GM23338 (cell line): Measurements from ENCODE around the gene PLCH2. TPM values are rescaled to one million over a fixed set of nuclear protein-coding genes. Genes with fewer than 3 reads are reported as not detected.

Experiments used
- ATAC-seq: fragments of 200-7000 bp; cut with Tn5 transposase; 3 replicates; pipeline ENCODE4 v1.9.1; 2020
- DNase-seq: peaks from one replicate; pipeline ENCODE4 v3.0.0-alpha.2; 2015; ENCODE audit warnings: low spot score
- H2AFZ ChIP-seq: fragments of 200-600 bp; sonication (generic); 2 replicates; pipeline ENCODE4 v1.8.0; 2016; ENCODE audit warnings: antibody characterized with exemption, mild to moderate bottlenecking, moderate library complexity
- H3F3A ChIP-seq: fragments of 200-600 bp; sonication (generic); replicated peaks from 2 replicates; pipeline ENCODE4 v1.8.0; 2017; ENCODE audit warnings: antibody characterized with exemption, mixed run types, low read depth
- H3K27ac ChIP-seq: fragments of 200-600 bp; sonication (generic); 2 replicates; pipeline ENCODE4 v1.6.1; 2016; ENCODE audit warnings: low read depth
- H3K27me3 ChIP-seq: fragments of 200-600 bp; sonication (generic); 2 replicates; pipeline ENCODE4 v1.8.0; 2016; ENCODE audit warnings: mild to moderate bottlenecking, mixed run types, moderate library complexity; ENCODE audit not compliant: insufficient read depth
- H3K36me3 ChIP-seq: fragments of 200-600 bp; sonication (generic); 2 replicates; pipeline ENCODE4 v1.8.0; 2016; ENCODE audit warnings: mild to moderate bottlenecking; ENCODE audit not compliant: insufficient read depth
- H3K4me1 ChIP-seq: fragments of 200-600 bp; sonication (generic); 2 replicates; pipeline ENCODE4 v1.8.0; 2016; ENCODE audit warnings: mild to moderate bottlenecking, moderate library complexity; ENCODE audit not compliant: insufficient read depth
- H3K4me2 ChIP-seq: fragments of 200-600 bp; sonication (generic); 2 replicates; pipeline ENCODE4 v1.7.1; 2017; ENCODE audit warnings: mixed run types
- H3K4me3 ChIP-seq: fragments of 200-600 bp; sonication (generic); 2 replicates; pipeline ENCODE4 v1.6.1; 2016; ENCODE audit warnings: mixed run types
- H3K79me2 ChIP-seq: fragments of 200-600 bp; sonication (generic); replicated peaks from 2 replicates; pipeline ENCODE4 v1.8.0; 2017; ENCODE audit warnings: mild to moderate bottlenecking; ENCODE audit not compliant: insufficient read depth
- H3K9me2 ChIP-seq: fragments of 200-600 bp; sonication (generic); 2 replicates; pipeline ENCODE4 v1.8.0; 2017; ENCODE audit not compliant: insufficient read depth
- H4K20me1 ChIP-seq: fragments of 200-600 bp; sonication (generic); replicated peaks from 2 replicates; pipeline ENCODE4 v1.8.0; 2017; ENCODE audit warnings: mild to moderate bottlenecking; ENCODE audit not compliant: insufficient read depth
- H3K27ac Mint-ChIP-seq: 2 replicates; pipeline ENCODE4 v1.8.0; 2020; ENCODE audit warnings: inconsistent platforms, mild to moderate bottlenecking, moderate library complexity, mixed read lengths
- H3K27me3 Mint-ChIP-seq: 3 replicates; pipeline ENCODE4 v1.8.0; 2022; ENCODE audit warnings: low read depth, mild to moderate bottlenecking, moderate library complexity, mixed read lengths, inconsistent platforms; ENCODE audit not compliant: insufficient read depth, poor library complexity
- H3K36me3 Mint-ChIP-seq: 3 replicates; pipeline ENCODE4 v1.8.0; 2021; ENCODE audit warnings: low read depth, mild to moderate bottlenecking, inconsistent platforms, moderate library complexity, mixed read lengths
- H3K4me1 Mint-ChIP-seq: 3 replicates; pipeline ENCODE4 v1.8.0; 2020; ENCODE audit warnings: mild to moderate bottlenecking, inconsistent platforms, mixed read lengths
- H3K4me3 Mint-ChIP-seq: 3 replicates; pipeline ENCODE4 v1.8.0; 2021; ENCODE audit warnings: moderate library complexity, mild to moderate bottlenecking, inconsistent platforms, mixed read lengths
- H3K9me3 Mint-ChIP-seq: 3 replicates; pipeline ENCODE4 v1.8.0; 2020; ENCODE audit warnings: moderate library complexity, mild to moderate bottlenecking, inconsistent platforms, mixed read lengths
- CREB1 ChIP-seq: fragments of 250-450 bp; sonication (Bioruptor Pico); IDR thresholded peaks from 2 replicates; pipeline ENCODE4 v1.5.0; 2020; ENCODE audit warnings: low read depth, mild to moderate bottlenecking, moderate library complexity
- EZH2 ChIP-seq: fragments of 200-600 bp; sonication (generic); IDR thresholded peaks from one replicate; pipeline ENCODE4 v1.8.0; 2017; ENCODE audit warnings: antibody characterized with exemption, mild to moderate bottlenecking, low read depth; ENCODE audit not compliant: unreplicated experiment
- EZH2phosphoT487 ChIP-seq: fragments of 200-600 bp; sonication (generic); IDR thresholded peaks from one replicate; pipeline ENCODE4 v1.8.1; 2018; ENCODE audit warnings: antibody characterized with exemption; ENCODE audit not compliant: unreplicated experiment
- JUNB ChIP-seq: IDR thresholded peaks from one replicate; pipeline ENCODE4 v1.6.1; 2016; ENCODE audit warnings: antibody characterized with exemption; ENCODE audit not compliant: unreplicated experiment
- NANOG ChIP-seq: IDR thresholded peaks from 2 replicates; pipeline ENCODE4 v1.6.1; 2016; ENCODE audit warnings: antibody characterized with exemption, borderline replicate concordance
- POLR2AphosphoS5 ChIP-seq: IDR thresholded peaks from 2 replicates; pipeline ENCODE4 v1.6.1; 2016; ENCODE audit warnings: antibody characterized with exemption, low read depth
- STAT1 ChIP-seq: IDR thresholded peaks from one replicate; pipeline ENCODE4 v1.6.1; 2016; ENCODE audit warnings: antibody characterized with exemption; ENCODE audit not compliant: unreplicated experiment
- ZNF114 ChIP-seq: fragments of 250-450 bp; sonication (Bioruptor Pico); IDR thresholded peaks from 2 replicates; pipeline ENCODE4 v1.5.0; 2020; ENCODE audit warnings: mild to moderate bottlenecking, moderate library complexity
- polyA plus RNA-seq: library from polyadenylated mRNA; unstranded; fragments of >200 nt; fragmentation: Nextera tagmentation; extraction: Ambion mirVana; gene quantifications from 2 replicates; pipeline ENCODE4 v1.2.1, GENCODE V29; 2016
- total RNA-seq: library from RNA; depleted of rRNA; stranded (reverse); fragments of >200 nt; shearing (Covaris generic); gene quantifications from 2 replicates; pipeline ENCODE4 v1.2.3, GENCODE V29; 2014
- TF ChIP-seq, protein P1 (sequence below): IDR thresholded peaks from 2 replicates; pipeline ENCODE4 v1.6.1; 2016; ENCODE audit warnings: antibody characterized with exemption
- TF ChIP-seq, protein P2 (sequence below), 2 experiments: fragments of 200-600 bp in 1 of 2; sonication (generic) in 1 of 2; conservative IDR thresholded peaks; 2 replicates each; pipeline versions ENCODE4 v1.5.1 to v1.6.1; 2016 to 2017; ENCODE audit warnings: antibody characterized with exemption in 2 of 2, low read depth in 2 of 2, mild to moderate bottlenecking in 2 of 2, moderate library complexity in 1 of 2
- TF ChIP-seq, protein P3 (sequence below): fragments of 250-450 bp; sonication (Bioruptor Pico); IDR thresholded peaks from 2 replicates; pipeline ENCODE4 v1.5.0; 2020; ENCODE audit warnings: mild to moderate bottlenecking, moderate library complexity

PLCH2 gene
- total and polyA plus RNA-seq, 2 experiments from 2014 or later, result 0.31 TPM; not detected in 1

DNA sequence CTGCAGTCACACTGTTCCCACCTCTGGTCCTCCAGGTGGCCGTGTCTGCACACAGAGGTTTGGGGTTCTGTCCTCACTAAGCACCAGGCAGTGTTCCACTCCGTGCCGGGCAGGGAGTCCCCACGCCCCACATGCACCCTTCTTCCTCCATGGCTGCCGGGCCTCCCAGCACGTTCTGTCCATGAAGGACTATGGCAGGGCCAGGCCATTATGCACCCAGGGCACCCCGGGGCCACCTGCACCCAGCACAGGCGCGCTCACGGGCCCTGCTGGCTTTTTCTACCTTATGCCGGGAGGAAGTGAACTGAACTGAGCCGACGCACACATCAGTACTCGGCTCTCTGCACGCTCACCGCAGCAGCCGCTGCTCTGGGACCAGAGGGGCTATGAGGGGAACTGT is 40.0 kb downstream of the PLCH2 start:
- ATAC-seq (no peak), DNase-seq (no peak)
- Mint-ChIP-seq H3K4me1 (no peaks in the 10 kb centered on the region), H3K4me3 (no peak overlapping the region), H3K27me3 (peaks cover 1% of the 10 kb centered on the region), H3K27ac (no peak overlapping the region), H3K36me3 (peaks cover 35% of the 10 kb centered on the region), H3K9me3 (no peaks in the 10 kb centered on the region)
- Histone ChIP-seq H3K27me3 (no peaks in the 10 kb centered on the region), H3K4me3 (no peak overlapping the region), H3K79me2 (no peaks in the 10 kb centered on the region), H2AFZ (no peak overlapping the region), H3K9me2 (no peaks in the 10 kb centered on the region), H3K36me3 (peaks cover 4% of the 10 kb centered on the region; the same call in 1 of the 2 replicates), H3K4me2 (no peak overlapping the region), H3K27ac (no peak overlapping the region), H4K20me1 (peaks cover 7% of the 10 kb centered on the region), H3K4me1 (no peaks in the 10 kb centered on the region), H3F3A (no peaks in the 10 kb centered on the region)
- no peak for TF ChIP-seq STAT1
- TF ChIP-seq, protein P1, sequence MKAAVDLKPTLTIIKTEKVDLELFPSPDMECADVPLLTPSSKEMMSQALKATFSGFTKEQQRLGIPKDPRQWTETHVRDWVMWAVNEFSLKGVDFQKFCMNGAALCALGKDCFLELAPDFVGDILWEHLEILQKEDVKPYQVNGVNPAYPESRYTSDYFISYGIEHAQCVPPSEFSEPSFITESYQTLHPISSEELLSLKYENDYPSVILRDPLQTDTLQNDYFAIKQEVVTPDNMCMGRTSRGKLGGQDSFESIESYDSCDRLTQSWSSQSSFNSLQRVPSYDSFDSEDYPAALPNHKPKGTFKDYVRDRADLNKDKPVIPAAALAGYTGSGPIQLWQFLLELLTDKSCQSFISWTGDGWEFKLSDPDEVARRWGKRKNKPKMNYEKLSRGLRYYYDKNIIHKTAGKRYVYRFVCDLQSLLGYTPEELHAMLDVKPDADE, result no peak
- TF ChIP-seq EZH2phosphoT487, result no peak
- TF ChIP-seq CREB1 (CRISPR knock-in tag), result no peak
- TF ChIP-seq, protein P2, sequence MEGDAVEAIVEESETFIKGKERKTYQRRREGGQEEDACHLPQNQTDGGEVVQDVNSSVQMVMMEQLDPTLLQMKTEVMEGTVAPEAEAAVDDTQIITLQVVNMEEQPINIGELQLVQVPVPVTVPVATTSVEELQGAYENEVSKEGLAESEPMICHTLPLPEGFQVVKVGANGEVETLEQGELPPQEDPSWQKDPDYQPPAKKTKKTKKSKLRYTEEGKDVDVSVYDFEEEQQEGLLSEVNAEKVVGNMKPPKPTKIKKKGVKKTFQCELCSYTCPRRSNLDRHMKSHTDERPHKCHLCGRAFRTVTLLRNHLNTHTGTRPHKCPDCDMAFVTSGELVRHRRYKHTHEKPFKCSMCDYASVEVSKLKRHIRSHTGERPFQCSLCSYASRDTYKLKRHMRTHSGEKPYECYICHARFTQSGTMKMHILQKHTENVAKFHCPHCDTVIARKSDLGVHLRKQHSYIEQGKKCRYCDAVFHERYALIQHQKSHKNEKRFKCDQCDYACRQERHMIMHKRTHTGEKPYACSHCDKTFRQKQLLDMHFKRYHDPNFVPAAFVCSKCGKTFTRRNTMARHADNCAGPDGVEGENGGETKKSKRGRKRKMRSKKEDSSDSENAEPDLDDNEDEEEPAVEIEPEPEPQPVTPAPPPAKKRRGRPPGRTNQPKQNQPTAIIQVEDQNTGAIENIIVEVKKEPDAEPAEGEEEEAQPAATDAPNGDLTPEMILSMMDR (conservative IDR thresholded peaks at IDR 0.05; ENCODE audit: low read depth in 2 of 2), result no peak
- no peak for TF ChIP-seq JUNB
- TF ChIP-seq ZNF114 (CRISPR knock-in tag), result no peak
- no peak for TF ChIP-seq EZH2
- TF ChIP-seq NANOG, result no peak
- TF ChIP-seq POLR2AphosphoS5, result no peak

DNA sequence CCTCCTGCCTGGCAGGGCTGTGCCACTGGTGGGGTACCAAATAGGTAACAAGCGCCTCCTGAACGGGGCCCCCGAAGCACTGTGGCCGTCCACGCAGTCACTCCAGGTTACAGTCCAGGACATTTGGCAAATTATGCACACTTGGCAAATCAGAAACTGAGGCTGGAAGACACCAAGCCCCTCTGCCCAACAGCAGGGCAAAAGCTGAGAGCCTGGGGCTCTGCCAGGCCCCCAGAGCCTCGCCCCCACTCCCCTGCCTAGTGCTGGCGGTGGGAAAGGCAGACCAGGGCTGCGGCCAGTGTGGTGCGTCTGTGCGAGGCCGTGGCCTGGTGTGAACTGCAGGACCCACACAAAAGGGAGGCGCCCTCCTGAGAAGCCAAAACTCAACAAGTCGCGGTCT is 40.9 kb downstream of the PLCH2 start:
- no peaks in the 10 kb centered on the region for H3K9me3 Mint-ChIP-seq
- ATAC-seq (no peak), DNase-seq (no peak)
- Histone ChIP-seq H3K27me3 (no peaks in the 10 kb centered on the region), H3K9me2 (no peaks in the 10 kb centered on the region), H3K4me1 (no peaks in the 10 kb centered on the region), H2AFZ (no peak overlapping the region), H3K27ac (no peak overlapping the region), H3K79me2 (peaks cover 7% of the 10 kb centered on the region), H3K4me3 (no peak overlapping the region), H3F3A (no peaks in the 10 kb centered on the region), H3K4me2 (no peak overlapping the region), H4K20me1 (peaks cover 8% of the 10 kb centered on the region), H3K36me3 (peaks cover 5% of the 10 kb centered on the region; the same call in 1 of the 2 replicates)
- no peaks in the 10 kb centered on the region for H3K4me1 Mint-ChIP-seq
- peaks cover 1% of the 10 kb centered on the region for H3K27me3 Mint-ChIP-seq
- peaks cover 31% of the 10 kb centered on the region for H3K36me3 Mint-ChIP-seq
- H3K27ac Mint-ChIP-seq, result no peak overlapping the region
- H3K4me3 Mint-ChIP-seq, result no peak overlapping the region
- TF ChIP-seq STAT1 (no peak), CREB1 (CRISPR knock-in tag) (no peak), JUNB (no peak), NANOG (no peak), EZH2 (no peak), POLR2AphosphoS5 (no peak)
- TF ChIP-seq, protein P1, result no peak
- TF ChIP-seq, protein P3, sequence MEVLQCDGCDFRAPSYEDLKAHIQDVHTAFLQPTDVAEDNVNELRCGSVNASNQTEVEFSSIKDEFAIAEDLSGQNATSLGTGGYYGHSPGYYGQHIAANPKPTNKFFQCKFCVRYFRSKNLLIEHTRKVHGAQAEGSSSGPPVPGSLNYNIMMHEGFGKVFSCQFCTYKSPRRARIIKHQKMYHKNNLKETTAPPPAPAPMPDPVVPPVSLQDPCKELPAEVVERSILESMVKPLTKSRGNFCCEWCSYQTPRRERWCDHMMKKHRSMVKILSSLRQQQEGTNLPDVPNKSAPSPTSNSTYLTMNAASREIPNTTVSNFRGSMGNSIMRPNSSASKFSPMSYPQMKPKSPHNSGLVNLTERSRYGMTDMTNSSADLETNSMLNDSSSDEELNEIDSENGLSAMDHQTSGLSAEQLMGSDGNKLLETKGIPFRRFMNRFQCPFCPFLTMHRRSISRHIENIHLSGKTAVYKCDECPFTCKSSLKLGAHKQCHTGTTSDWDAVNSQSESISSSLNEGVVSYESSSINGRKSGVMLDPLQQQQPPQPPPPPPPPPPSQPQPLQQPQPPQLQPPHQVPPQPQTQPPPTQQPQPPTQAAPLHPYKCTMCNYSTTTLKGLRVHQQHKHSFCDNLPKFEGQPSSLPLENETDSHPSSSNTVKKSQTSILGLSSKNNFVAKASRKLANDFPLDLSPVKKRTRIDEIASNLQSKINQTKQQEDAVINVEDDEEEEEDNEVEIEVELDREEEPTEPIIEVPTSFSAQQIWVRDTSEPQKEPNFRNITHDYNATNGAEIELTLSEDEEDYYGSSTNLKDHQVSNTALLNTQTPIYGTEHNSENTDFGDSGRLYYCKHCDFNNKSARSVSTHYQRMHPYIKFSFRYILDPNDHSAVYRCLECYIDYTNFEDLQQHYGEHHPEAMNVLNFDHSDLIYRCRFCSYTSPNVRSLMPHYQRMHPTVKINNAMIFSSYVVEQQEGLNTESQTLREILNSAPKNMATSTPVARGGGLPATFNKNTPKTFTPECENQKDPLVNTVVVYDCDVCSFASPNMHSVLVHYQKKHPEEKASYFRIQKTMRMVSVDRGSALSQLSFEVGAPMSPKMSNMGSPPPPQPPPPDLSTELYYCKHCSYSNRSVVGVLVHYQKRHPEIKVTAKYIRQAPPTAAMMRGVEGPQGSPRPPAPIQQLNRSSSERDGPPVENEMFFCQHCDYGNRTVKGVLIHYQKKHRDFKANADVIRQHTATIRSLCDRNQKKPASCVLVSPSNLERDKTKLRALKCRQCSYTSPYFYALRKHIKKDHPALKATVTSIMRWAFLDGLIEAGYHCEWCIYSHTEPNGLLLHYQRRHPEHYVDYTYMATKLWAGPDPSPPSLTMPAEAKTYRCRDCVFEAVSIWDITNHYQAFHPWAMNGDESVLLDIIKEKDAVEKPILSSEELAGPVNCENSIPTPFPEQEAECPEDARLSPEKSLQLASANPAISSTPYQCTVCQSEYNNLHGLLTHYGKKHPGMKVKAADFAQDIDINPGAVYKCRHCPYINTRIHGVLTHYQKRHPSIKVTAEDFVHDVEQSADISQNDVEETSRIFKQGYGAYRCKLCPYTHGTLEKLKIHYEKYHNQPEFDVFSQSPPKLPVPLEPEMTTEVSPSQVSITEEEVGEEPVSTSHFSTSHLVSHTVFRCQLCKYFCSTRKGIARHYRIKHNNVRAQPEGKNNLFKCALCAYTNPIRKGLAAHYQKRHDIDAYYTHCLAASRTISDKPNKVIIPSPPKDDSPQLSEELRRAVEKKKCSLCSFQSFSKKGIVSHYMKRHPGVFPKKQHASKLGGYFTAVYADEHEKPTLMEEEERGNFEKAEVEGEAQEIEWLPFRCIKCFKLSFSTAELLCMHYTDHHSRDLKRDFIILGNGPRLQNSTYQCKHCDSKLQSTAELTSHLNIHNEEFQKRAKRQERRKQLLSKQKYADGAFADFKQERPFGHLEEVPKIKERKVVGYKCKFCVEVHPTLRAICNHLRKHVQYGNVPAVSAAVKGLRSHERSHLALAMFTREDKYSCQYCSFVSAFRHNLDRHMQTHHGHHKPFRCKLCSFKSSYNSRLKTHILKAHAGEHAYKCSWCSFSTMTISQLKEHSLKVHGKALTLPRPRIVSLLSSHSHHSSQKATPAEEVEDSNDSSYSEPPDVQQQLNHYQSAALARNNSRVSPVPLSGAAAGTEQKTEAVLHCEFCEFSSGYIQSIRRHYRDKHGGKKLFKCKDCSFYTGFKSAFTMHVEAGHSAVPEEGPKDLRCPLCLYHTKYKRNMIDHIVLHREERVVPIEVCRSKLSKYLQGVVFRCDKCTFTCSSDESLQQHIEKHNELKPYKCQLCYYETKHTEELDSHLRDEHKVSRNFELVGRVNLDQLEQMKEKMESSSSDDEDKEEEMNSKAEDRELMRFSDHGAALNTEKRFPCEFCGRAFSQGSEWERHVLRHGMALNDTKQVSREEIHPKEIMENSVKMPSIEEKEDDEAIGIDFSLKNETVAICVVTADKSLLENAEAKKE (CRISPR knock-in tag), result no peak
